Neuronal stem cell (in vitro differentiated cells): ENCODE results near the gene RBM6.
"Not testable (repeated sequence)": the region's sequence is repeated elsewhere in the genome, so short reads cannot be mapped to it uniquely, and the experiment has no call there.

ENCODE experiments used
- DNase-seq: peaks from one replicate; pipeline ENCODE4 v3.0.0-alpha.2; 2013; ENCODE audit warnings: low spot score
- H2AFZ ChIP-seq: one replicate; pipeline ENCODE4 v1.6.1; 2013; ENCODE audit warnings: mild to moderate bottlenecking, low read length, inconsistent platforms
- H2AK5ac ChIP-seq: 2 replicates; pipeline ENCODE4 v1.6.1; 2013; ENCODE audit warnings: low read depth, mild to moderate bottlenecking, inconsistent platforms, low read length, moderate library complexity, mixed read lengths
- H2BK120ac ChIP-seq: 2 replicates; pipeline ENCODE4 v1.6.1; 2013; ENCODE audit warnings: low read depth, mild to moderate bottlenecking, inconsistent platforms, low read length, moderate library complexity, mixed read lengths
- H2BK12ac ChIP-seq: one replicate; pipeline ENCODE4 v1.6.1; 2013; ENCODE audit warnings: low read length, inconsistent platforms
- H2BK15ac ChIP-seq: 2 replicates; pipeline ENCODE4 v1.6.1; 2013; ENCODE audit warnings: mild to moderate bottlenecking, low read length, inconsistent platforms, mixed read lengths
- H2BK5ac ChIP-seq: one replicate; pipeline ENCODE4 v1.6.1; 2013; ENCODE audit warnings: inconsistent platforms, mild to moderate bottlenecking, low read length, moderate library complexity
- H3K14ac ChIP-seq: one replicate; pipeline ENCODE4 v1.6.1; 2013; ENCODE audit warnings: low read length, inconsistent platforms
- H3K18ac ChIP-seq: 2 replicates; pipeline ENCODE4 v1.6.1; 2013; ENCODE audit warnings: low read length, inconsistent platforms
- H3K23ac ChIP-seq: 2 replicates; pipeline ENCODE4 v1.6.1; 2013; ENCODE audit warnings: low read depth, mild to moderate bottlenecking, mixed read lengths, low read length, inconsistent platforms; ENCODE audit not compliant: poor library complexity
- H3K27ac ChIP-seq: replicated peaks from 3 replicates; pipeline ENCODE4 v1.5.1; 2013; ENCODE audit warnings: low read length, inconsistent platforms
- H3K27me3 ChIP-seq, 3 experiments: 2 replicates each; pipeline ENCODE4 v1.6.1; 2013; ENCODE audit warnings: low read length in 3 of 3, mild to moderate bottlenecking in 2 of 3, inconsistent platforms in 1 of 3, low read depth in 1 of 3, mixed read lengths in 1 of 3, moderate library complexity in 1 of 3; ENCODE audit not compliant: control insufficient read depth in 3 of 3, insufficient read depth in 3 of 3
- H3K36me3 ChIP-seq, 2 donors: replicated peaks in 1 of 2; 2 replicates each; pipeline ENCODE4 v1.6.1; 2013; ENCODE audit warnings: low read length in 2 of 2; ENCODE audit not compliant: control insufficient read depth in 2 of 2, insufficient read depth in 2 of 2
- H3K4ac ChIP-seq: 2 replicates; pipeline ENCODE4 v1.6.1; 2013; ENCODE audit warnings: inconsistent platforms, mild to moderate bottlenecking, low read length, moderate library complexity
- H3K4me1 ChIP-seq, 2 donors: 1 replicate in 1 of 2; 2 replicates in 1 of 2; pipeline ENCODE4 v1.6.1; 2013; ENCODE audit warnings: low read length in 2 of 2, low read depth in 1 of 2; ENCODE audit not compliant: control insufficient read depth in 2 of 2, insufficient read depth in 1 of 2
- H3K4me2 ChIP-seq: one replicate; pipeline ENCODE4 v1.6.1; 2013; ENCODE audit warnings: mild to moderate bottlenecking, low read length, inconsistent platforms; ENCODE audit not compliant: insufficient read depth, poor library complexity, severe bottlenecking
- H3K4me3 ChIP-seq, 2 donors: 2 replicates each; pipeline ENCODE4 v1.5.1; 2013; ENCODE audit warnings: low read length in 2 of 2, mild to moderate bottlenecking in 2 of 2, inconsistent platforms in 1 of 2, moderate library complexity in 1 of 2
- H3K79me1 ChIP-seq: one replicate; pipeline ENCODE4 v1.6.1; 2013; ENCODE audit warnings: low read depth, mild to moderate bottlenecking, inconsistent platforms, low read length, moderate library complexity
- H3K9ac ChIP-seq: one replicate; pipeline ENCODE4 v1.6.1; 2013; ENCODE audit warnings: mild to moderate bottlenecking, low read depth, low read length, inconsistent platforms; ENCODE audit not compliant: poor library complexity
- H3K9me3 ChIP-seq, 2 donors: replicated peaks in 1 of 2; 2 replicates each; pipeline versions ENCODE3 to v1.6.1; 2013; ENCODE audit warnings: low read length in 2 of 2, mild to moderate bottlenecking in 2 of 2, inconsistent platforms in 1 of 2, low read depth in 1 of 2, mixed read lengths in 1 of 2, moderate library complexity in 1 of 2; ENCODE audit not compliant: control insufficient read depth in 2 of 2, insufficient read depth in 1 of 2
- H4K8ac ChIP-seq: one replicate; pipeline ENCODE4 v1.6.1; 2013; ENCODE audit warnings: low read depth, mild to moderate bottlenecking, inconsistent platforms, low read length, moderate library complexity
- H4K91ac ChIP-seq: one replicate; pipeline ENCODE4 v1.6.1; 2013; ENCODE audit warnings: low read length, low read depth, mild to moderate bottlenecking, inconsistent platforms; ENCODE audit not compliant: poor library complexity
- WGBS, 2 donors: extraction: QIAGEN DNeasy Blood & Tissue Kit; methylation state at CpG; one replicate each; pipeline ENCODE4 v1.1.7; 2013; ENCODE audit warnings: missing lambda C conversion rate in 2 of 2, mixed read lengths in 1 of 2; ENCODE audit not compliant: insufficient read length in 2 of 2, insufficient replicate concordance in 1 of 2; ENCODE audit errors: extremely low coverage in 2 of 2; 5-methylcytosine and 5-hydroxymethylcytosine counted together

The RBM6 gene

DNA sequence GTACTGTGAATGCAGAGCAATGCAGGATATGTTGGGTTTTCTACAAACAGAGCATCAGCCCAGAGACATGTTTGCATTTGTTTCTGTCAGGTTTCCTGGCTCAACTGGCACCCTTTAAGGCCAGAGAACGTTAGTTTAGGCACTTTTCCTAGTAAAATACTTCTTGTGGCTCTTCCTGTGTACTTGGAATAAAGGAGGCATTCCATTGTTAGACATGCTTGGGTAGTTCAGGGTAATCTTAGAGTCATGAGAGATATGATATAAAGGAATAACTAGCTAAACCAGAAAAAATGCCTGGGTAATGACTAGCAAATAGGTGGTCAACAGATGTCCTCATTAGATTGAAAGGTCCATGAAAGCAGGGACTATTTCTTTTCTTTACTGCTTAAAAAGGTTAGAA, 88.4 kb downstream of the RBM6 start:
- peaks cover 1 to 8% of the 10 kb centered on the region in 2 donors for H3K9me3 ChIP-seq
- H2BK15ac ChIP-seq = no peak overlapping the region
- no peak overlapping the region for H2AFZ ChIP-seq
- H3K27ac ChIP-seq = no peak overlapping the region
- H2BK120ac ChIP-seq = no peak overlapping the region
- no peak overlapping the region for H3K4me2 ChIP-seq
- no peak overlapping the region for H3K4me3 ChIP-seq
- H3K23ac ChIP-seq = no peak overlapping the region
- H3K18ac ChIP-seq = no peak overlapping the region
- no peaks in the 10 kb centered on the region for H3K27me3 ChIP-seq
- H3K4ac ChIP-seq = no peak overlapping the region
- H3K36me3 ChIP-seq = peaks cover 0 to 37% of the 10 kb centered on the region in 2 donors
- WGBS, 2 donors = no CpG with 5 or more reads among the region's 1 CpG
- H4K8ac ChIP-seq = no peak overlapping the region
- H4K91ac ChIP-seq = no peak overlapping the region
- H3K9ac ChIP-seq = no peak overlapping the region
- DNase-seq = no peak
- no peak overlapping the region for H2AK5ac ChIP-seq
- no peak overlapping the region for H2BK12ac ChIP-seq
- no peaks in the 10 kb centered on the region for H3K79me1 ChIP-seq
- H3K4me1 ChIP-seq = no peaks in the 10 kb centered on the region
- no peak overlapping the region for H2BK5ac ChIP-seq
- no peak overlapping the region for H3K14ac ChIP-seq

DNA sequence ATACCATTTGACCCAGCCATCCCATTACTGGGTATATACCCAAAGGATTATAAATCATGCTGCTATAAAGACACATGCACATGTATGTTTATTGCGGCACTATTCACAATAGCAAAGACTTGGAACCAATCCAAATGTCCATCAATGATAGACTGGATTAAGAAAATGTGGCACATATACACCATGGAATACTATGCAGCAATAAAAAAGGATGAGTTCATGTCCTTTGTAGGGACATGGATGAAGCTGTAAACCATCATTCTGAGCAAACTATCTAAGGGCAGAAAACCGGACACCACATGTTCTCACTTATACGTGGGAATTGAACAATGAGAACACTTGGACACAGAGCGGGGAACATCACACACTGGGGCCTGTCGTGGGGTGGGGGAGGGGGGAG, 91.3 kb downstream of the RBM6 start:
- not testable (repeated sequence) for H2BK15ac ChIP-seq, H3K4me1 ChIP-seq, H3K27ac ChIP-seq, H2BK5ac ChIP-seq, H2AFZ ChIP-seq, H2BK12ac ChIP-seq, H3K23ac ChIP-seq, H4K91ac ChIP-seq, H3K79me1 ChIP-seq, DNase-seq, H3K27me3 ChIP-seq, H3K9ac ChIP-seq, H4K8ac ChIP-seq, H3K4me2 ChIP-seq, H3K18ac ChIP-seq, H3K9me3 ChIP-seq, H3K14ac ChIP-seq, H3K4me3 ChIP-seq, H3K4ac ChIP-seq, H2BK120ac ChIP-seq, H2AK5ac ChIP-seq
- WGBS, 2 donors = no CpG with 5 or more reads among the region's 5 CpGs
- peaks cover 0 to 29% of the 10 kb centered on the region in 2 donors for H3K36me3 ChIP-seq

DNA sequence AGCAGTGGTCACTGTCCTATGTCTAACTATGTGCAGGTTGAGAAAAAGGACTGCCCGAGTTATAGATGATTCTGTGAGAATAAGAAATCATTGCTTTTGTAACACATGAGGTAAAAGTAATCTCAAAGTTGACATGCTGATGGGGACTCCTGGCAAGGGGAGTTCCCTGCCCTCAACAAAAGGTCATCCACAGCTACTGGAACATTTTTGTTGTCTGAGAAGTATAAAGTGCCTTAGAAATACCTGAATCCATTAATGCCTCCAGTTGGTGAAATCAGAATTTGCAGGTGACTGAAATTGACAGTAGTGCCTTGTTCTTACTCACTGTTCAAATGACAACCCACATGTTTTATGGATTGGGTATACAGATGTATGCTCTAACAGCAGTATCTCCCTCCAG, 105.0 kb downstream of the RBM6 start:
- H3K9ac ChIP-seq = no peak overlapping the region
- H4K8ac ChIP-seq = no peak overlapping the region
- H3K4me1 ChIP-seq = no peaks in the 10 kb centered on the region
- H2BK5ac ChIP-seq = no peak overlapping the region
- no peak overlapping the region for H3K4me3 ChIP-seq
- H3K4me2 ChIP-seq = no peak overlapping the region
- H3K4ac ChIP-seq = no peak overlapping the region
- H2BK15ac ChIP-seq = no peak overlapping the region
- H3K27ac ChIP-seq = no peak overlapping the region
- no peak overlapping the region for H3K18ac ChIP-seq
- no peaks in the 10 kb centered on the region for H3K79me1 ChIP-seq
- DNase-seq = no peak
- no peak overlapping the region for H2BK12ac ChIP-seq
- no peak overlapping the region for H3K14ac ChIP-seq
- no peak overlapping the region for H4K91ac ChIP-seq
- H3K9me3 ChIP-seq = peaks cover 0 to under 1% of the 10 kb centered on the region in 2 donors
- no peak overlapping the region for H2AFZ ChIP-seq
- no peak overlapping the region for H3K23ac ChIP-seq
- no peak overlapping the region for H2AK5ac ChIP-seq
- H3K36me3 ChIP-seq = peaks cover 0 to 37% of the 10 kb centered on the region in 2 donors
- H3K27me3 ChIP-seq = no peaks in the 10 kb centered on the region
- no peak overlapping the region for H2BK120ac ChIP-seq
- WGBS, 2 donors = no CpG with 5 or more reads among the region's 1 CpG

DNA sequence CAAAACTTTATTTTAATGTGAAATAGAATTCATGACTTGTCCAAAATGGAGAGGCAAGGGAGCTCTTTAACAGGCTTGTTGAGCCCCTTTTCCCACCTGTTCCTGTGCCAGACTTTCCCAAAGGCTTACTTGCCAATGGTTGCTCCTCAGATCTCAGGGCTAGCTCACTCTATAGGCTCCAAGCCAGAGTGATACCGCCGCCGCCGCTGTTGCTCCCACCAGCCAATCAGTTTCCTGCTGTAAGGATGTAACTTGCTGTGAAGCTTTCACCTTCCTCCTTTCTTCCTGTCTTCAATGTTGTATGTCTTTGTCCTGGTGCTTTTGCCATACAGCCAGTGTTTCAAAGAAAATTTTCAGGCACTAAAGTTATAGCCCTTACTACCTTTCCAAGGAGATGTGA, 107.5 kb downstream of the RBM6 start:
- Histone ChIP-seq H2BK12ac (no peak overlapping the region), H4K91ac (no peak overlapping the region), H2BK120ac (no peak overlapping the region), H3K27me3 (no peaks in the 10 kb centered on the region), H3K4me1 (no peaks in the 10 kb centered on the region), H2BK15ac (no peak overlapping the region), H3K14ac (no peak overlapping the region), H3K4ac (no peak overlapping the region), H3K4me2 (no peak overlapping the region), H4K8ac (no peak overlapping the region), H3K36me3 (peaks cover 1 to 62% of the 10 kb centered on the region in 2 donors), H3K79me1 (no peaks in the 10 kb centered on the region), H2AK5ac (no peak overlapping the region), H2AFZ (no peak overlapping the region), H3K4me3 (no peak overlapping the region), H3K9me3 (peaks cover 0 to 4% of the 10 kb centered on the region in 2 donors), H3K23ac (no peak overlapping the region), H2BK5ac (no peak overlapping the region), H3K9ac (no peak overlapping the region), H3K18ac (no peak overlapping the region), H3K27ac (no peak overlapping the region)
- no CpG with 5 or more reads among the region's 4 CpGs for WGBS, 2 donors
- DNase-seq = no peak
